Esophagus (tissue), 2 donors: ENCODE measurements around the gene MDP1. TPM values are rescaled to one million over a fixed set of nuclear protein-coding genes. Genes with fewer than 3 reads are reported as not detected.

Experiments used
- polyA plus RNA-seq, 2 donors: library from polyadenylated mRNA; stranded (reverse); fragments of 200-250 nt; gene quantifications; one replicate each; pipeline ENCODE4 v1.2.3, GENCODE V29; 2013
- donor health status: healthy with polysubstance abuse.
- donor health status: Bipolar disorder and iron deficiency.

Gene MDP1
- polyA plus RNA-seq, 2 donors = 12.1 to 12.8 TPM

Other genes with a start within 250 kb of the MDP1 start
- gene DHRS4L2, start 227.1 kb downstream of the MDP1 start, polyA plus RNA-seq = 10 to 100 TPM; 32.9 to 43.5 TPM
- gene CARMIL3, start 164.1 kb downstream of the MDP1 start, polyA plus RNA-seq = 1 to 10 TPM in 1 of 2 donors, under 1 TPM in 1; 0.55 to 2.3 TPM
- under 1 TPM in 1 of 2 donors, not detected in 1; 0.06 TPM for gene CPNE6, start 144.5 kb downstream of the MDP1 start, polyA plus RNA-seq
- 10 to 100 TPM; 10.1 to 29.2 TPM for gene PCK2, start 121.8 kb downstream of the MDP1 start, polyA plus RNA-seq
- gene DCAF11, start 101.3 kb downstream of the MDP1 start, polyA plus RNA-seq = 10 to 100 TPM; 21.5 to 41.6 TPM
- gene NRL, start 101.1 kb downstream of the MDP1 start, polyA plus RNA-seq = 1 to 10 TPM in 1 of 2 donors, under 1 TPM in 1; 0.86 to 1.4 TPM
- 1 to 10 TPM in 1 of 2 donors, under 1 TPM in 1; 0.60 to 1.1 TPM for gene FITM1, start 85.4 kb downstream of the MDP1 start, polyA plus RNA-seq
- gene PSME1, start 79.9 kb downstream of the MDP1 start, polyA plus RNA-seq = 100 to 1,000 TPM; 146 to 198 TPM
- 10 to 100 TPM; 24.5 to 26.6 TPM for gene EMC9, start 74.5 kb downstream of the MDP1 start, polyA plus RNA-seq
- gene PSME2, start 69.5 kb downstream of the MDP1 start, polyA plus RNA-seq = 100 to 1,000 TPM; 143 to 233 TPM
- gene RNF31, start 68.6 kb downstream of the MDP1 start, polyA plus RNA-seq = 10 to 100 TPM; 27.4 to 70.6 TPM
- 10 to 100 TPM; 35.0 to 43.5 TPM for gene IRF9, start 54.8 kb downstream of the MDP1 start, polyA plus RNA-seq
- gene REC8, start 44.0 kb downstream of the MDP1 start, polyA plus RNA-seq = 1 to 10 TPM; 3.9 to 10.0 TPM
- gene IPO4, start 27.2 kb downstream of the MDP1 start, polyA plus RNA-seq = 10 to 100 TPM; 12.3 to 23.5 TPM
- 10 to 100 TPM; 10.0 to 25.8 TPM for gene TM9SF1, start 20.6 kb downstream of the MDP1 start, polyA plus RNA-seq
- under 1 TPM in 1 of 2 donors, not detected in 1; 0.10 TPM for gene TSSK4, start 10.4 kb downstream of the MDP1 start, polyA plus RNA-seq
- 10 to 100 TPM; 37.0 to 65.7 TPM for gene CHMP4A, start 2.6 kb downstream of the MDP1 start, polyA plus RNA-seq
- 100 to 1,000 TPM; 116 to 220 TPM for gene NEDD8, start 16.3 kb upstream of the MDP1 start, polyA plus RNA-seq
- gene GMPR2, start 16.9 kb upstream of the MDP1 start, polyA plus RNA-seq = 10 to 100 TPM; 24.5 to 35.0 TPM
- 10 to 100 TPM; 49.2 to 49.8 TPM for gene TINF2, start 26.6 kb upstream of the MDP1 start, polyA plus RNA-seq
- 100 to 1,000 TPM; 609 to 890 TPM for gene TGM1, start 47.1 kb upstream of the MDP1 start, polyA plus RNA-seq
- 100 to 1,000 TPM; 117 to 135 TPM for gene RABGGTA, start 55.5 kb upstream of the MDP1 start, polyA plus RNA-seq
- gene DHRS1, start 83.7 kb upstream of the MDP1 start, polyA plus RNA-seq = 10 to 100 TPM; 92.6 to 97.6 TPM
- 10 to 100 TPM in 1 of 2 donors, 1 to 10 TPM in 1; 9.3 to 10.8 TPM for gene NOP9, start 83.8 kb upstream of the MDP1 start, polyA plus RNA-seq
- gene CIDEB, start 91.9 kb upstream of the MDP1 start, polyA plus RNA-seq = 10 to 100 TPM; 24.3 TPM
- gene LTB4R2, start 94.1 kb upstream of the MDP1 start, polyA plus RNA-seq = 10 to 100 TPM; 11.6 to 30.4 TPM
- gene LTB4R, start 95.4 kb upstream of the MDP1 start, polyA plus RNA-seq = 10 to 100 TPM; 63.3 to 73.6 TPM
- gene ADCY4, start 119.0 kb upstream of the MDP1 start, polyA plus RNA-seq = 10 to 100 TPM; 10.2 to 23.3 TPM
- gene RIPK3, start 123.9 kb upstream of the MDP1 start, polyA plus RNA-seq = 10 to 100 TPM; 13.3 to 14.4 TPM
- gene NFATC4, start 152.1 kb upstream of the MDP1 start, polyA plus RNA-seq = 10 to 100 TPM; 20.9 to 25.6 TPM
- gene NYNRIN, start 182.9 kb upstream of the MDP1 start, polyA plus RNA-seq = 1 to 10 TPM; 4.8 to 5.6 TPM
- under 1 TPM; 0.75 to 0.86 TPM for gene CBLN3, start 213.6 kb upstream of the MDP1 start, polyA plus RNA-seq
- gene KHNYN, start 213.9 kb upstream of the MDP1 start, polyA plus RNA-seq = 10 to 100 TPM; 20.8 to 24.4 TPM
- gene SDR39U1, start 226.7 kb upstream of the MDP1 start, polyA plus RNA-seq = 10 to 100 TPM; 38.1 to 39.8 TPM